ENCODE data around the gene ZKSCAN3.
A peak's percentile ranks its signal among the peaks of the same experiment; 100 is the strongest.
"Not testable (repeated sequence)": the region's sequence is repeated elsewhere in the genome, so short reads cannot be mapped to it uniquely, and the experiment has no call there.

ZKSCAN3 gene

DNA sequence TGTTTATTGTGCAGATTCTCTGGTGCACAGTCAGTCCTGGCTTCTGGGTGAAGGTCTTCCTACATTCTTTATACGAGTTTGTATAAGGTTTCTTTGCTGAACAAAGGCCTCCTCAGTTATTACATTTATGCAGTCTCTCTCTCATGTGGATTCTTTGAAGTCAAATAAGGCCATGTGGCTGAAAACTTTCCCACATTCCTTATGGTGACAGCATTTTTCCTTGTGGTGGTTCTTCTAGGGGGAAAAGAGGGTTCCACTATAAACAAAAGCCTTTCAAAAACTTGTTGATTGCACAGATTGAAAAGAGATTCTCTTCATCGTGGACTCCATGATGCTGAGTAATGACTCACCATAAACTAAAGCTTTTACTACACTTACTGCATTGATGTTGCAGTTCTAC lies 30.6 kb downstream of the ZKSCAN3 start:
- H3K36me3 Mint-ChIP-seq (ENCODE audit: low read depth): peaks cover 75% of the 10 kb centered on the region
- H3K4me1 Mint-ChIP-seq (ENCODE audit: low read depth): peaks cover 19% of the 10 kb centered on the region
- peaks cover 3% of the 10 kb centered on the region for H3K9me3 Mint-ChIP-seq
- H3K27ac Mint-ChIP-seq: no peak overlapping the region
- no peaks in the 10 kb centered on the region for H3K27me3 Mint-ChIP-seq
- no peak overlapping the region for H3K4me3 Mint-ChIP-seq

DNA sequence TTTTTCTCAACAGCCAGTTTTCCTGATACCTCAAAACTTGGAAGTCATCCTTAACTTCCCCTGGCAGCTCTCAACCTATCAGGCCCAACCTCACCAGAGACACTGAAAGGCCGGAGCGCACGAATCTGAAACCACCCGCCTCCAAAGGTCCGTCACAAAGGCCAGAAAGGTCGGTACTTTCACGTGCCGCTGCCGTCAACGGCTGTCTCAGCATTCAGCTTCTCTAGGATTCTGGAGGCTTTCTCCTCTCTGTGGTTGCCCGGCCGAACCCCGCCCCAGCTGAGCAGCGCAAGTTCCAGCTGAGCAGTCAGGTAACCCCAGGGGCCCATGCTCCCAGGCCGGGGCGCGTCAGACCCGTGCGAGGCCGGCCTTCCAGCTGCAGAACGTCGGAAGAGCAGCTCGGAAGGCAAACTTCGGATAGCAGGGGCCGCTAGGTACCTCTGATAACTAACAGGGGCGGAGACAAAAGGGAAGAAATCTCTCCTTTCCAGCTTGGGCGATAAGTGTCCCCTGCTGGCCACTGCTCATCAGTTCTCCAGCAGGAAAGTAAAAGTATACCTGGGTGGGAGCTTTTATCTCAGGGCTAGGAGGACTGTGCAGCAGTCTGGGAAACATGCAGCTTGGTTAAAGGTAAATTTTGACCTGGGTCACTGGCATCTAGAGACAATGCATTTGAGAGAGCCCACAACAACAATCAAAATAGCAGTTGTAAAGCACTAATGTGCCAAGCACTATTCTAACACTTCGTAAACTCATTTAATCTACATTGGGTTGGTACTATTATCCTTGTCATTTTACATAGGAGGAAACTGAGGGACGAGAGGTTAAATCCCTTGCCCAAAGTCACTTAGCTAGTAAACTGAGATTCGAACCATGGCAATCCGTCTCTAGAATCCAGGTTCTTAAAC lies 33.7 kb downstream of the ZKSCAN3 start:
- Mint-ChIP-seq H3K36me3 (ENCODE audit: low read depth) (peaks cover 85% of the 10 kb centered on the region), H3K27me3 (no peaks in the 10 kb centered on the region), H3K27ac (peak overlapping the region; percentile 69), H3K4me3 (peak overlapping the region; percentile 69), H3K9me3 (peaks cover 3% of the 10 kb centered on the region), H3K4me1 (ENCODE audit: low read depth) (peaks cover 19% of the 10 kb centered on the region)

DNA sequence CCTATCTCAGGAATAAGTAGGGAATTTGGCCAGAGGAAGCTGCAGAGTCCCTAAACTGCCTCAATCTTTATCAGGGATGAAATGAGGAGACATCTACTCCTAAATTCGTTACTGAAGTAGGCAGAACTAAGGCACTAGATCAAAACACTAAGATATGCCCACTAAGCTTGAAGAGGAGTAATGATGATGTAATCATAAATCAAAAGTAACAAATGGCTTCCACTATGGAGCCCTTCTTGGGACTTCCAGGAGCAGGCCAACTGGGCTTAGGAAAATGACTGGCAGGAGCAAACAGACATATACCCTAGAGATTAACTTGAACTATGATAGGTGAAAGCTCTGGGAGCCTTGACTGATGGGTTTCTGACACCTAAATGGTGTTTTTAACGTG lies 34.4 kb downstream of the ZKSCAN3 start:
- H3K4me3 Mint-ChIP-seq: no peak overlapping the region
- no peaks in the 10 kb centered on the region for H3K27me3 Mint-ChIP-seq
- peaks cover 3% of the 10 kb centered on the region for H3K9me3 Mint-ChIP-seq
- H3K36me3 Mint-ChIP-seq (ENCODE audit: low read depth): peaks cover 90% of the 10 kb centered on the region
- no peak overlapping the region for H3K27ac Mint-ChIP-seq
- H3K4me1 Mint-ChIP-seq (ENCODE audit: low read depth): peaks cover 19% of the 10 kb centered on the region

DNA sequence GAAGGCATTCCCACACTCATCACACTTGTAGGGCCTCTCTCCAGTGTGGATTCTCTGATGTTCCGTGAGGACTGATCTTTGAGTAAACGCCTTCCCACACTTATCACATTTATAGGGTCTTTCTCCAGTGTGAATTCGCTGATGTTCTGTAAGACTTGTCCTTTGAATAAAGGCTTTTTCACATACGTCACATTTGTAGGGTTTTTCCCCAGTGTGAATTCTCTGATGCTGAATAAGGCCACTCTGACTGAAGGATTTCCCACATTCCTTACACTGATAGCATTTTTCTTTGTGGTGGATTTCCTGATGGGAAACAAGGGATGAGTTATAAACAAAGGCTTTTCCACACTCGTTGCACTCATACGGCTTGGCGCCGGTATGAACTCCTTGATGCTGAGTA lies 40.9 kb downstream of the ZKSCAN3 start:
- no peaks in the 10 kb centered on the region for H3K9me3 Mint-ChIP-seq
- H3K36me3 Mint-ChIP-seq (ENCODE audit: low read depth): peaks cover 88% of the 10 kb centered on the region
- H3K27ac Mint-ChIP-seq: no peak overlapping the region
- no peaks in the 10 kb centered on the region for H3K27me3 Mint-ChIP-seq
- no peak overlapping the region for H3K4me3 Mint-ChIP-seq
- H3K4me1 Mint-ChIP-seq (ENCODE audit: low read depth): peaks cover 16% of the 10 kb centered on the region

DNA sequence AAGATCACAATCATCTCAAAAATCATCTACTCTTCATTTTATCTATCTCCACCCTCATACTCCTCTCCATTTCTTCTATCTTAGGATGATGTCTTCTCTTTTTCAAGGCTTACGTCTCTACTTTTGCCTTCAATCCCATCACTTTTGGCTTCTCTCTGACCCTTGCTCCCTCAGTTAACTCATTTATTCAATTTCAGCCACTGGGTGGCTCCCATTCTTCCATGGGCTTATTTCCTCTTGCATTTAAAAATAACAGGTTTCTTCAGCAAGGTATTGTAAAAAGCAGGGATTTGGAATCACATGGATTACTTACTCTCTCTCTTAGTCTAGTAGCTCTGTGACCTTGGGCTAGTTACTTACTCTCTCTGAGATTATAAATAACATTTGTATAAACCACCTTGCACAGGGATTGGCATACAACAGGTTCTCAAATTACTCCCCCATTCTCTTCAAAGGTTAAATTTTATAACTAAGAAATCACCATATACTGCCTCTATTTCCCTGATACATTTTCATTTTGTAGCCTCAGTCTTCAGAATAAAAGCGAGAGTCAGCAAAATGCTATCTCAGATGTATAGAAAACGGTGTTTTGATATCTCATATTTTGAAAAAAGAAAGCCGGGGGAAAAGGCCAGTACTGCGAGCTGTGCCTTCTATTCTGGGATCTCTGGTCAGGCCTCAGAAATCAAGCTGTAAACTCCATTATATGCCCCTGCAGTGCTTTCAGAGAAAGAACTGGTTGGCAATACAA lies 44.3 kb downstream of the ZKSCAN3 start:
- peaks cover 86% of the 10 kb centered on the region for H3K36me3 Mint-ChIP-seq (ENCODE audit: low read depth)
- no peaks in the 10 kb centered on the region for H3K27me3 Mint-ChIP-seq
- H3K27ac Mint-ChIP-seq: no peak overlapping the region
- no peak overlapping the region for H3K4me3 Mint-ChIP-seq
- no peaks in the 10 kb centered on the region for H3K9me3 Mint-ChIP-seq
- peaks cover 45% of the 10 kb centered on the region for H3K4me1 Mint-ChIP-seq (ENCODE audit: low read depth)

DNA sequence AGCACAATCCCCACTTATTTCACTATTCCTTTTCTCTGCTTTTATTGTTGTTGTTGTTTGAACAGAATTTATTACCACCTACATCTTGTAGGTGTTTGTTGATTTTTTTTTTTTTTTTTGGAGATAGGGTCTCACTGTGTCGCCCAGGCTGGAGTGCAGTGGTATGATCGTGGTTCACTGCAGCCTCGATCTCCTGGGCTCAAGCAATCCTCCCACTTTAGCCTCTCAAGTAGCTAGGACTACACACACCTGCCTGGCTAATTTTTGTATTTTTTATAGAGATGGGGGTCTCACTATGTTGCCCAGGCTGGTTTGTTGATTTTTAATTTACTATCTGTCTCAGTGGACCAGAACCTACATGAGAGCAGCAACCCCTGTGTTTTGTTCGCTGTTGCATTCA lies 46.2 kb downstream of the ZKSCAN3 start:
- H3K36me3 Mint-ChIP-seq (ENCODE audit: low read depth): peaks cover 67% of the 10 kb centered on the region
- peaks cover 54% of the 10 kb centered on the region for H3K4me1 Mint-ChIP-seq (ENCODE audit: low read depth)
- H3K9me3 Mint-ChIP-seq: no peaks in the 10 kb centered on the region
- no peak overlapping the region for H3K4me3 Mint-ChIP-seq
- H3K27ac Mint-ChIP-seq: no peak overlapping the region
- H3K27me3 Mint-ChIP-seq: peaks cover 2% of the 10 kb centered on the region

DNA sequence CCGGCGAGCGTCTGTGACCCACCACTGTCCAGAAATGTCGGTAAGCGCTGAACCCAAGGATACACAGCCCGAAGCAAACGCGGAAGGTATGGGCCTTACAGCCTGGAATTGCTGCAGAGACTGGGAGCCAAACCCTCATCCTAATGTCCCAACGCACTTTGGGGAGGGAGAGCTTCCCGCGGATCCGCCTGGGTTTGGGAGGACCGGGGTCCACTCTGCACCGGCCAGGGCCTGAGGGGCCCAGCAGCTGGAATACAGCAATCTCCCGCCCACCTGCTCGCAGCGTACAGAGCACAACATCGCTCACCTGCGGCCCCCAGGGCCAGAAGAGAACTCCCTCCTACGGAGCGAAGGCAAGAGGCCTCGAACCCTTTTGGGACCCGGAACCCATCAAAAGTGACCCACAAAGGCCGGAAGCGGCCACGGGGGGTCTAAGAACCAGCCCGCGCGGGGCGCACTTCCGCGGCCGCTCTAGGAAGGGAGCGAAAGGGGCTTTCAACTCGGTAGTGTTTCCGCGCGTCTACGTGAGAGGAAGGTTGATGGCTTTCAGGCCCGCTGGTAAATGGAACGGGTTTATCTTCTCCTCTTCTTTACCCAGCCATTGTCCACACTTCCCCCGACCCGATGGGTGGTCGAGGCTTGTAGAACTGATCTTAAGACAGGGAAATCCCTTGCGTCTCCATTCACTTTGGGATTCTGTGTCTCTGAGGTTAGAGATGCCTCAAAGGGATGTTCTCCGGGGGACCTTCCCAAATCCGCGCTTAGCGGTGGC lies 49.8 kb downstream of the ZKSCAN3 start, which contains the start of gene ZSCAN12:
ZSCAN12 (minus strand) TSS at position 398 of the 772 bp plus-strand sequence. CDS start 1,342 bp downstream, outside the sequence.
- peaks cover 36% of the 10 kb centered on the region for H3K27me3 Mint-ChIP-seq
- peak within 1 kb of the TSS; percentile 92 for H3K27ac Mint-ChIP-seq
- peak within 1 kb of the TSS; percentile 94 for H3K4me3 Mint-ChIP-seq
- H3K36me3 Mint-ChIP-seq (ENCODE audit: low read depth): peaks cover 36% of the 10 kb centered on the region
- H3K9me3 Mint-ChIP-seq: no peaks in the 10 kb centered on the region
- H3K4me1 Mint-ChIP-seq (ENCODE audit: low read depth): peaks cover 49% of the 10 kb centered on the region

DNA sequence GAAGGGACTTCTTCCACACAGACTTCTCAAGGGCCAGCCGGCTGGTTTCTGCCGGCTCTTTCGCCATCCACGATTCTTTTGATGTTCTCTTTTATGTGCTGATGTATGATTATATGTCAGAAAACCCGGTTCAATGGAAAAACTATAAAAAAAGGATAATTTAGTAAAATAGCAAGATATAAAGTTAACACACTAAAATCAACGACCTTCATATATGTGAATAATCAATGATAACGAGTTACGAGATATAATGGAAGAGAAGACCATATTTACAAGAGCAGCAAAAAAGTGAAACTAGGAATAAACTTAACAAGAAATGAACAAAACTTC lies 50.3 kb downstream of the ZKSCAN3 start:
- peaks cover 44% of the 10 kb centered on the region for H3K4me1 Mint-ChIP-seq (ENCODE audit: low read depth)
- H3K36me3 Mint-ChIP-seq (ENCODE audit: low read depth): peaks cover 34% of the 10 kb centered on the region
- peaks cover 39% of the 10 kb centered on the region for H3K27me3 Mint-ChIP-seq
- H3K9me3 Mint-ChIP-seq: no peaks in the 10 kb centered on the region
- H3K27ac Mint-ChIP-seq: peak overlapping the region; percentile 92
- H3K4me3 Mint-ChIP-seq: peak overlapping the region; percentile 94

DNA sequence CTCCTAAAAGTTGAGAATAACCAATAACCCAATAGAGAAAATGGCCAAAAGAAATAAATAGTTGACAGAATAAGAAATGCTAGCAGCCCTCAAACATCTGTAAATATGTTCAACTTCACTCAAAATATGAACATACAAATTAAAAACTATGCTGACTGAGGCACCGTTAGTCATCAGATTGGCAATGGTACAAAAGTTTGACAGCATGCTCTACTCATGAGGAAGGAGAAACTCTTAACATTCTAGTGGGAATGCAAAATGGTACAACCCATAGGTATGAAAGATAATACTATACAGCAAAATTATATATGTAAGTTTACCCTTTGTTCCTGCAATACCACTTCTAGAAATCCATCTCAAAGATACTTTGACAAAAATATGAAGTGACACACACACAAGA lies 51.4 kb downstream of the ZKSCAN3 start:
- peak overlapping the region; percentile 35 for H3K4me3 Mint-ChIP-seq
- peaks cover 23% of the 10 kb centered on the region for H3K36me3 Mint-ChIP-seq (ENCODE audit: low read depth)
- H3K27ac Mint-ChIP-seq: no peak overlapping the region
- no peaks in the 10 kb centered on the region for H3K9me3 Mint-ChIP-seq
- peaks cover 35% of the 10 kb centered on the region for H3K4me1 Mint-ChIP-seq (ENCODE audit: low read depth)
- peaks cover 45% of the 10 kb centered on the region for H3K27me3 Mint-ChIP-seq

DNA sequence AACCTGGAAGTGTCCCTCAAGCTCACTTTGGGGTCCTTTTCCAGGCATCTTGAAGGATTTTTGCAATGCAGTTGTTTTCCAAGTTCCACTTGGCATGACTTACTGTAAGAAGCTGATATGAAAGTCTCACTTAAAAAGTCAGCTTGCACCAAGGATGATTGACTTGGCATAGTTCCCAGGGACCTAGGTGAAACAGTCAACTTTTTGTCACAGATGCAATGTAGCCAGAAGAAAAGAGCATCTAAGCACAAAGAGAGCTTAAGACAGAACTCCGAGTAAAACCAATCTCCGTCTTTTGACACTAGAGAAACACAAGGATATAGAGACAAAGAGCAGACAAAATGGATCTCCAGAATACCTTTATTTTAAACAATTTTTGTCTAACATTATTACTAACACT lies 52.5 kb downstream of the ZKSCAN3 start:
- no peak overlapping the region for H3K4me3 Mint-ChIP-seq
- peaks cover 28% of the 10 kb centered on the region for H3K4me1 Mint-ChIP-seq (ENCODE audit: low read depth)
- H3K9me3 Mint-ChIP-seq: no peaks in the 10 kb centered on the region
- H3K27ac Mint-ChIP-seq: no peak overlapping the region
- H3K36me3 Mint-ChIP-seq (ENCODE audit: low read depth): peaks cover 14% of the 10 kb centered on the region
- H3K27me3 Mint-ChIP-seq: peaks cover 53% of the 10 kb centered on the region

DNA sequence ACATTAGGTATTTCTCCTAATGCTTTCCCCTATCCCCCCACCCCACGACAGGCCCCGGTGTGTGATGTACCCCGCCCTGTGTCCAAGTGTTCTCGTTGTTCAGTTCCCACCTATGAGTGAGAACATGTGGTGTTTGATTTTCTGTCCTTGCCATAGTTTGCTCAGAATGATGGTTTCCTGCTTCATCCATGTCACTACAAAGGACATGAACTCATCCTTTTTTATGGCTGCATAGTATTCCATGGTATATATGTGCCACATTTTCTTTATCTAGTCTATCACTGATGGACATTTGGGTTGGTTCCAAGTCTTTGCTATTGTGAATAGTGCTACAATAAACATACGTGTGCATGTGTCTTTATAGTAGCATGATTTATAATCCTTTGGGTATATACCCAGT lies 54.2 kb downstream of the ZKSCAN3 start:
- H3K4me1 Mint-ChIP-seq (ENCODE audit: low read depth): peaks cover 32% of the 10 kb centered on the region
- not testable (repeated sequence) for H3K36me3 Mint-ChIP-seq (ENCODE audit: low read depth); H3K4me3 Mint-ChIP-seq; H3K9me3 Mint-ChIP-seq; H3K27ac Mint-ChIP-seq
- peaks cover 57% of the 10 kb centered on the region for H3K27me3 Mint-ChIP-seq

DNA sequence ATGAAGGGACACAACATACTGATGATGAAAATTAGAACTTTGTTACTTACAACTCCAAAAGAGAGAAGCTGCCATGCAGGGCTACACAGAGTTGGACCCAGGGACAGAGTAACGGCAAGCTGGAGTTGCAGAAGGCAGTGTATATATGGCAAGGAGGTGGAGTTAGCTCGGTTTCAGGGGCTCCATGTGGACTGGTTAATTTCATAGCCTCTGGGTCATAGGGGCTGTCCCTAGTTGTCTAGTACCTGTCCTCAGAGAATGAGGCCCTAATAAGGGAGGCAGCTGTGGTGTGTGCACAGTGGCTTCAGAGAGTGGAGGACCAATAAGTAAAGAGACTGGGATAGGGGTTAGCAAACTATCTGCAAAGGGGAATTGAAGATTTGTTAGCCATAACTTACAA lies 57.7 kb downstream of the ZKSCAN3 start:
- Mint-ChIP-seq H3K4me1 (ENCODE audit: low read depth) (peaks cover 23% of the 10 kb centered on the region), H3K27me3 (peaks cover 66% of the 10 kb centered on the region), H3K36me3 (ENCODE audit: low read depth) (no peaks in the 10 kb centered on the region), H3K27ac (no peak overlapping the region), H3K4me3 (no peak overlapping the region), H3K9me3 (peaks cover 4% of the 10 kb centered on the region)

DNA sequence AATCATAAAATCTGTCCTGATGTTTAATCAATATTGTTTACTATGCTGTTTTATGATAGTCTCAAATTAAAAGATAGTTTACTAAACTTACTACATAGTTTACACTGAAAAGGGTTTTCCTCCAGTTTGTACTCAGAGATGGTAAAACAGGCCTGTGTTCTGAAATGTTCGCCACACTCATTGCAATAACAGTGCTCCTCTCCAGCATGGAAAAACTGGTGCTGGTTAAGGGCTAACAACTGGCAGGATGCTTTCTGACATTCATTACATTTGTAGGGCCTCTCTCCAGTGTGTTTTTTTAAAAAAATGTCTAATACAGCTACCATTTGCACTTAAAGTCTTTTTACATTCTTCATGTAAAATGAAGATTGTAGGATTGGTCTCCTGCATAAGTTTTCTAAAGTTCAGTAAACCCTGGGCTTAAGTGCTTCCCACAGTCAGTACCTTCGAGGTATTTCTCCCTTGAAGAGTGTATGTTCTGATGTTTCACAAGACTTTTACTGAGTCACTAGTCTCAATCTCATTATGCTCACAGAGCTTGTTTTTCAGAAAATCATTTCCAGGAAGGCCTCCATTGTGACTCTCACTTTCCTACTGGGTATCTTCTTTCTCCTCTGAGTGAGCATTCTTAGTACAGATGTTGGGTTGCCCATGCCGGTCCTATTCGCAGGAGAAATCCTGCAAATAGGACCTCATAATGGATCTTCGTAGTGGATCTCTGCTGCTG lies 58.5 kb downstream of the ZKSCAN3 start:
- H3K4me1 Mint-ChIP-seq (ENCODE audit: low read depth): peaks cover 23% of the 10 kb centered on the region
- peaks cover 59% of the 10 kb centered on the region for H3K27me3 Mint-ChIP-seq
- peak overlapping the region; percentile 4 for H3K27ac Mint-ChIP-seq
- peaks cover 4% of the 10 kb centered on the region for H3K9me3 Mint-ChIP-seq
- H3K36me3 Mint-ChIP-seq (ENCODE audit: low read depth): no peaks in the 10 kb centered on the region
- no peak overlapping the region for H3K4me3 Mint-ChIP-seq

DNA sequence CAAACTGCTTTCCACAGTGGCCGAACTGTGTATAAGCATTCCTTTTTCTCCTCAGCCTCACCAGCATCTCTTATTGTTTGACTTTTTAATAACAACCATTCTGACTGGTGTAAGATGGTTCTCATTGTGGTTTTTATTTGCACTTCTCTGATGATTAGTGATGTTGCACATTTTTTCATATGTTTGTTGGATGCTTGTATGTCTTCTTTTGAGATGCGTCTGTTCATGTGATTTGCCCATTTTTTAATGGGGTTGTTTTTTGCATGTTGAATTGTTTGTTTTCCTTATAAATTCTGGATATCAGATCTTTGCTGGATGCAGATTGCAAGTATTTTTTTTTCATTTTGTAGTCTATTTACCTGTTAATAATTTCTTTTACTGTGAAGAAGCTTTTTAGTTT lies 61.0 kb downstream of the ZKSCAN3 start:
- Mint-ChIP-seq H3K9me3 (peaks cover 4% of the 10 kb centered on the region), H3K4me3 (no peak overlapping the region), H3K27ac (no peak overlapping the region), H3K4me1 (ENCODE audit: low read depth) (peaks cover 23% of the 10 kb centered on the region), H3K36me3 (ENCODE audit: low read depth) (no peaks in the 10 kb centered on the region), H3K27me3 (peaks cover 43% of the 10 kb centered on the region)
